Measurements from ENCODE around the gene C1orf167.

C1orf167 gene

DNA sequence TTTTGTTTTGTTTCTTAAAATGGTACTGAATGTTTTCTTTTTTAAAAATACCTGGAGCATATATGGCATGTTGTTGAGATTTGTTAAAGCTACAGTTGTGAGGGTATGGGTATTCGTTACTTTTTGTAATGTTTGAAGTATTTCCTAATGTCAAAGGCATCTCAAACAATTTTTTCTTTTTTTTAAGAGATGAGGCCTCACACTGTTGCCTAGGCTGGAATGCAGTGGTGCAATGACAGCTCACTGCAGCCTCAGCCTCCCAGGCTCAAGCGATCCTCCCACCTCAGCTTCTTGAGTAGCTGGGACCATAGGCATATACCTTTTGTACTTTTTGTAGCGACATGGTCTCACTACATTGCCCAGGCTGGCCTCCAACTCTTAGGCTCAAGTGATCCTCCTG, 60.1 kb downstream of the C1orf167 start:
- no peak for FAIRE-seq
- no peak for TF ChIP-seq CTCF (IDR thresholded peaks at IDR 0.05; ENCODE audit: insufficient read depth, missing control alignments)
- no peak for DNase-seq (ENCODE audit: insufficient read length, low spot score)

GRCh38 chr1:11823366-11824137, 61.6 kb downstream of the C1orf167 start:
- TF ChIP-seq CTCF (IDR thresholded peaks at IDR 0.05; ENCODE audit: insufficient read depth, missing control alignments): no peak
- DNase-seq (ENCODE audit: insufficient read length, low spot score): no peak
- FAIRE-seq: no peak

GRCh38 chr1:11825131-11825530, 63.1 kb downstream of the C1orf167 start:
- no peak for FAIRE-seq

GRCh38 chr1:11826946-11827345, 65.0 kb downstream of the C1orf167 start:
- no peak for TF ChIP-seq CTCF (IDR thresholded peaks at IDR 0.05; ENCODE audit: insufficient read depth, missing control alignments)
- FAIRE-seq (no peak), DNase-seq (ENCODE audit: insufficient read length, low spot score) (no peak)

More at GRCh38 chr1:11825131-11825530, 63.1 kb downstream of the C1orf167 start:
- TF ChIP-seq CTCF (IDR thresholded peaks at IDR 0.05; ENCODE audit: insufficient read depth, missing control alignments): no peak
- DNase-seq (ENCODE audit: insufficient read length, low spot score): no peak

DNA sequence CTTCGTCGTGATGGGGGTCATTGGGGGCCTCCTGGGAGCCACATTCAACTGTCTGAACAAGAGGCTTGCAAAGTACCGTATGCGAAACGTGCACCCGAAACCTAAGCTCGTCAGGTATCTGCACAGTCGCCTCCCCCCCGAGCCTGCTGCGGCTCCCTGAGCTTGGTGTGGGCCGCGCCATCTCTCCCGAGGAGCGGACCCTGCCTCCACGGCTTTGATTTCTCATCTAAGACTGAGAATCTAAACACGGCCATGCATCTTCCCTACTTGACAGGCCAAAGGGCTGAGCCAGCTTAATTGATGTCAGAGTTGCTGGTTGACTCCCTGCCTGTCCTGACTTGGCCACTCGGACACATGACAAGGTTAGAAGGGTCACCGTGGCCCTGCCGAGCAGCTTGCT, 66.5 kb downstream of the C1orf167 start:
- TF ChIP-seq CTCF (IDR thresholded peaks at IDR 0.05; ENCODE audit: insufficient read depth, missing control alignments): no peak
- FAIRE-seq (no peak), DNase-seq (ENCODE audit: insufficient read length, low spot score) (no peak)

GRCh38 chr1:11831945-11832725, 70.1 kb downstream of the C1orf167 start:
- TF ChIP-seq CTCF (IDR thresholded peaks at IDR 0.05; ENCODE audit: insufficient read depth, missing control alignments): no peak
- no peak for DNase-seq (ENCODE audit: insufficient read length, low spot score)
- no peak for FAIRE-seq

GRCh38 chr1:11833497-11833896, 71.5 kb downstream of the C1orf167 start:
- TF ChIP-seq CTCF (IDR thresholded peaks at IDR 0.05; ENCODE audit: insufficient read depth, missing control alignments): no peak
- DNase-seq (ENCODE audit: insufficient read length, low spot score) (no peak), FAIRE-seq (no peak)
